ENCODE results near the gene KIF26B.

Gene KIF26B

GRCh38 chr1:245652660-245653427 lies 498.1 kb downstream of the KIF26B start:
- no peak overlapping the region for H3K4me2 ChIP-seq (ENCODE audit: low read length)
- no peak overlapping the region for H3K9ac ChIP-seq (ENCODE audit: low read length)
- no peaks in the 10 kb centered on the region; the same call in none of the 2 replicates for H3K27me3 ChIP-seq (ENCODE audit: insufficient read depth, low read length)
- H3K9me3 ChIP-seq (ENCODE audit: low read length): no peaks in the 10 kb centered on the region
- H3F3A ChIP-seq (ENCODE audit: insufficient read depth, low read length): no peaks in the 10 kb centered on the region
- H3K4me1 ChIP-seq (ENCODE audit: insufficient read depth, low read length, severe bottlenecking): peaks cover 4% of the 10 kb centered on the region
- H3K4me3 ChIP-seq (ENCODE audit: low read depth, low read length, poor library complexity, severe bottlenecking): no peak overlapping the region
- H3K79me2 ChIP-seq (ENCODE audit: insufficient read depth, low read length): no peaks in the 10 kb centered on the region
- no peaks in the 10 kb centered on the region for H4K20me1 ChIP-seq (ENCODE audit: insufficient read depth, low read length)
- TF ChIP-seq CTCF (IDR thresholded peaks at IDR 0.05; ENCODE audit: low read length): no peak
- TF ChIP-seq EZH2 (IDR thresholded peaks at IDR 0.05; ENCODE audit: borderline replicate concordance, low read length): no peak
- H3K27ac ChIP-seq (ENCODE audit: low read depth, low read length, poor library complexity, severe bottlenecking): no peak overlapping the region
- no peaks in the 10 kb centered on the region for H3K36me3 ChIP-seq (ENCODE audit: insufficient read depth, low read length)
- no peaks in the 10 kb centered on the region for H3K9me2 ChIP-seq (ENCODE audit: low read depth, low read length)
- no peak overlapping the region for H2AFZ ChIP-seq (ENCODE audit: low read length)

- H3K36me3 ChIP-seq (ENCODE audit: insufficient read depth, low read length): no peaks in the 10 kb centered on the region
- no peak overlapping the region for H3K4me3 ChIP-seq (ENCODE audit: low read depth, low read length, poor library complexity, severe bottlenecking)
- H3F3A ChIP-seq (ENCODE audit: insufficient read depth, low read length): no peaks in the 10 kb centered on the region
- H3K9ac ChIP-seq (ENCODE audit: low read length): no peak overlapping the region
- H3K4me2 ChIP-seq (ENCODE audit: low read length): no peak overlapping the region
- no peak for TF ChIP-seq CTCF (IDR thresholded peaks at IDR 0.05; ENCODE audit: low read length)
- no peak for TF ChIP-seq EZH2 (IDR thresholded peaks at IDR 0.05; ENCODE audit: borderline replicate concordance, low read length)
- no peak overlapping the region for H2AFZ ChIP-seq (ENCODE audit: low read length)
- no peaks in the 10 kb centered on the region for H3K9me3 ChIP-seq (ENCODE audit: low read length)
- H3K9me2 ChIP-seq (ENCODE audit: low read depth, low read length): no peaks in the 10 kb centered on the region
- H3K79me2 ChIP-seq (ENCODE audit: insufficient read depth, low read length): no peaks in the 10 kb centered on the region
- H4K20me1 ChIP-seq (ENCODE audit: insufficient read depth, low read length): no peaks in the 10 kb centered on the region
- no peaks in the 10 kb centered on the region; the same call in none of the 2 replicates for H3K27me3 ChIP-seq (ENCODE audit: insufficient read depth, low read length)
- peaks cover 4% of the 10 kb centered on the region for H3K4me1 ChIP-seq (ENCODE audit: insufficient read depth, low read length, severe bottlenecking)
- no peak overlapping the region for H3K27ac ChIP-seq (ENCODE audit: low read depth, low read length, poor library complexity, severe bottlenecking)
These were observed 499.8 kb downstream of the KIF26B start for GRCh38 chr1:245654460-245655050.

- no peaks in the 10 kb centered on the region for H3K9me3 ChIP-seq (ENCODE audit: low read length)
- no peaks in the 10 kb centered on the region for H3K27me3 ChIP-seq (ENCODE audit: insufficient read depth, low read length)
- no peak overlapping the region for H3K27ac ChIP-seq (ENCODE audit: low read depth, low read length, poor library complexity, severe bottlenecking)
- no peak for TF ChIP-seq EZH2 (IDR thresholded peaks at IDR 0.05; ENCODE audit: borderline replicate concordance, low read length)
- no peak for TF ChIP-seq CTCF (IDR thresholded peaks at IDR 0.05; ENCODE audit: low read length)
- H3K9me2 ChIP-seq (ENCODE audit: low read depth, low read length): no peaks in the 10 kb centered on the region
- H3K4me3 ChIP-seq (ENCODE audit: low read depth, low read length, poor library complexity, severe bottlenecking): no peak overlapping the region
- H3K36me3 ChIP-seq (ENCODE audit: insufficient read depth, low read length): no peaks in the 10 kb centered on the region
- no peaks in the 10 kb centered on the region for H3F3A ChIP-seq (ENCODE audit: insufficient read depth, low read length)
- H4K20me1 ChIP-seq (ENCODE audit: insufficient read depth, low read length): no peaks in the 10 kb centered on the region
- H3K4me2 ChIP-seq (ENCODE audit: low read length): no peak overlapping the region
- H3K9ac ChIP-seq (ENCODE audit: low read length): no peak overlapping the region
- peaks cover 4% of the 10 kb centered on the region for H3K4me1 ChIP-seq (ENCODE audit: insufficient read depth, low read length, severe bottlenecking)
- H3K79me2 ChIP-seq (ENCODE audit: insufficient read depth, low read length): no peaks in the 10 kb centered on the region
- H2AFZ ChIP-seq (ENCODE audit: low read length): no peak overlapping the region
These were observed 501.5 kb downstream of the KIF26B start for GRCh38 chr1:245656189-245656717.
